ELR (cell line): ENCODE measurements around the gene CBFA2T3.
"Not testable (repeated sequence)": the region's sequence is repeated elsewhere in the genome, so short reads cannot be mapped to it uniquely, and the experiment has no call there.

Experiments
- DNase-seq: peaks from one replicate; pipeline ENCODE4 v3.0.0-alpha.2; 2015; ENCODE audit warnings: low read depth

The CBFA2T3 gene

DNA sequence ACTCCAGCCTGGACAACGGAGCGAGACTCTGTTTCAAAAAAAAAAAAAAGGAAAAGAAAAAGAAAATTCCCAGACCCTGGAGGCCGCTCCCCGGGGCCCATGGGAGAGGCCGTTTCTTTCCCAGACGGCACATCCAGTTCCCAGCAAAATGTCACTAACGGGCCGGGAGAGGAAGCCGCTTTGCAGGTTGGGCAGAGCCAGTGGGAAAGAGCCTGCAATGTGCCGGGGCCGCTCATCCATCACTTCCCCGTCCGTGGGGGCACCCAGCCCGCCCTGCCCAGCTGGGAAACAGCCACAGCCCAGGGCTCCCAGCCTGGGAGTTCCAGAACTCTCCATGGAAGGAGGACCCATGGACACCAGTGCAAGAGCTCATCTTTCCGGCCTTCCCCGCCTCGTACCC, 68.7 kb downstream of the CBFA2T3 start:
- DNase-seq, result no peak

GRCh38 chr16:88907768-88908167, 69.2 kb downstream of the CBFA2T3 start:
- peak; percentile 40 for DNase-seq

DNA sequence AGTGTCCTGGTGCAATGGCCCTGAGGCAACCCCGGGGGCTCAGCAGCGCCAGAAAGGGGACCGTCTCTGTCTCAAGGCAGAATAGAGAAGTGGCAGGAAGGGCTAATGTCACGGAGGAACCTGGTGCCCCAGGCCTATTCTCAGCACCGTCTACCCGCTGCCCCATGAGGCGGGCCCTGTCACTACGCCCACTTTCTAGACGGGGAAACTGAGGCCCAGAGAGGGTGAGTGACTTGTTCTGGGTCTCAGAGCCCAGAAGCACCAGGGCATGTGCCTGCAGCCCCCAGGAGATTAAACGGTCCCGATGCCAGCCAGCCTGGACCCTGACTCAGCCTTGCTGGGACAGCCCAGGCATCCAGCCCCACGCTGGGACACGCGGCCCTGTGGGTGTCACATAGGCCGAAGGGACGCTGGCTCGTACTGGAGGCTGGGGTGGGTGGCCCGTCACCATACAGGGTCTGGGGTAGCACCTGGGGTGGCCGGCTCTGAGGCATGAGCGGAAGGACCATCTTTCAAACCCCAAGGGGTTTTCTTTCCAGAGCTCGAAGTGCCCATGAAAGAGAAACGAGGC, 70.4 kb downstream of the CBFA2T3 start:
- no peak for DNase-seq

DNA sequence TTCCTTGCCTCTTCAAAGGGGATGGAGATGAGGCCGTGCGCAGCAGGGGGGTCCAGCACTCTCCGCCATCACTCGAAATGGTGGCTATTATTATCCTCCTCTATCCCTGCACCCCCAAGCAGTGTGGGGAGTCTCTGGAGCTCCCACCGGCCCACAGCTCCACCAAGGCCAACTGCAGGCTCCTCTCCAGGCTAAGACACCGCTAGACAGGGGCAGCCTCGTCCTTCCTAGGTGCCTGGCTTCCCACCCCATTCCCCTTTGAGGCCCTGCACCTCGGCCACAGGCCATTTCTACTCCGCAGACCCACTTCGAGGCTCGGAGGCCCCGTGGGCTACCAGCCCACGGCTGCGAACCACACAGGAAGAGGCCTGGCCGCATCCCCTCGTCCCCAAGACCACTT, 71.0 kb downstream of the CBFA2T3 start:
- DNase-seq, result no peak

DNA sequence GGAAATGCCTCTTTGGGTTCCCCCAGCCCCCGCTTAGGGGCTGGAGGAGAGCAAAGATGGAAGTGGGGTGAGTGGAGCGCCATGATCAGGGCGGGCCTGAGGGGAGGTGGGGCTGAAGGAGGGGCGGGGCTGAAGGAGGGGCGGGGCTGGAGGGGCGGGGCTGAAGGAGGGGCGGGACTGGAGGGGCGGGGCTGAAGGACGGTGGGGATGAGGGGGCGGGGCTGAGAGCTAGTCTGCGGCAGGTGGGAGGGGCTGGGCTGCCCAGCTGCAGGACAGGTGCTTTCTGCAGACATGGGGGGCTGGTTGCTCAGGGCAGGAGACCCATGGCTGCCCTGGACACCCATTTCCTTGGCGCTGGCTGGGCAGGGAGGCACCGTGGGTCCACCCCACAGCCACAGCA, 71.4 kb downstream of the CBFA2T3 start:
- DNase-seq, result peak; percentile 24

DNA sequence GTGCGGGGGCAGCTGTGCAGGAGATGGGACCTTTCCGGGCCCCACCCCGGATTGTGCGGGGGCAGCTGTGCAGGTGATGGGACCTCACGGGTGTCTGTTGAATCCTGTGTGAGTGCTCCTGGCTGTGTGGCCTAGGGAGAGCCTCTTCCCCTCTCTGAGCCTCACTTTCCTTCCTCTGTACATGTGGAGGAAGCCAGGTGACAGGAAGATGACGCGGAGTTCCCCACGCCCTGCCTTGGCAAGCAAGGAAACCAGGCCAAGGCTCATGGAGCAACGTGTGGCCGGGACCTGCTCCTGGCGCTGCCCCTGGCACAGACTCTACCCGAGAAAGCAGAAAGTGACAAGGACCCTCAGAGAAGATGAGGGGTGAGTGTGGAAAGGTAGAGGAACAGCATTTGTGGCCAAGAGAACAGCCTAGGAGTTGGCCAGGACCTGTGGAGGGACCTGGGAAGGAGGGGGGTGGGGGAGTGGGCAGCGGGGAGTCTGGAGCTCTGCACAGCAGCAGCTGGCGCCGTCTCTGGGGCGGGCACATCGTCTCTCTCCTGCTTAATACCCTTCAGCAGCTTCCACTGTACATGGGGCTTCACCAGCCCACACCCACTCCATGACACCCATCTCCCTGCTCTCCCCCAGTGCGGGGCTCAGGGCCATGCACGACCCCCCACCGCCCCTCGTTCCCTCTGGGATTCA, 72.2 kb downstream of the CBFA2T3 start:
- no peak for DNase-seq

DNA sequence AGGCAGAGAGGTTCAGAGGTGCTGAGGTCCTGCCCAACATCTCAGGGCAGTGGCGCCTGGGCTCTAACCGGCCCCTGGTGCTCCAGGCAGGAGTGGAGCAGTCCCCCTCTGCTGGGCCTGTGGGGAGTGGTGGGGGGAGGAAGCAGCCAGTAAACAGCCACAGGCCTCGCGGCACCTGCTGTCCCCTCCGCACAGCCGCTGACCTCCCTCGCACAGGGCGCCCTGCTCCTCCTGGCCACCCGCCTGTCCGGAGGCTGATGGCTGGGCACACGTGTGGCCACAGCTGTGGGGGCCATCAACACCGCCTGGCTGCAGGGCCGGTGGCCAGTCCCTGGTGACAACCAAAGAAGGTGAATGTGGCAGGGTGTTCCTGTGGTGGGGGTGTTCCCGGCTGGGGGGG, 73.7 kb downstream of the CBFA2T3 start:
- no peak for DNase-seq

DNA sequence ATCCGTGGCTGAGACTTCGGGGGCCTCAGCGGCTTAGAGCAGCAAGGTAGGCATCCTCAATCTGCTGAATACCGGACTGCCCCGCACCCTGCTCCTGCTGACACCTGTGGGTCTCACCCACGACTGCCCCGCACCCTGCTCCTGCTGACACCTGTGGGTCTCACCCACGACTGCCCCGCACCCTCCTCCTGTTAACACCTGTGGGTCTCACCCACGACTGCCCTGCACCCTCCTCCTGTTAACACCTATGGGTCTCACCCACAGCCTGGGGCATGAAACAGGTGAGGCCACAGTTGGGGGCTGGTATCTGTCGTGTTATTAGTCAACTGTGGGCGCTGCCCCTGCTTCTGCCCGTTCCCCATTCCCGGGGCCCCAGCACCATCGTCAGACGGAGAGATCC, 74.3 kb downstream of the CBFA2T3 start:
- no peak for DNase-seq

DNA sequence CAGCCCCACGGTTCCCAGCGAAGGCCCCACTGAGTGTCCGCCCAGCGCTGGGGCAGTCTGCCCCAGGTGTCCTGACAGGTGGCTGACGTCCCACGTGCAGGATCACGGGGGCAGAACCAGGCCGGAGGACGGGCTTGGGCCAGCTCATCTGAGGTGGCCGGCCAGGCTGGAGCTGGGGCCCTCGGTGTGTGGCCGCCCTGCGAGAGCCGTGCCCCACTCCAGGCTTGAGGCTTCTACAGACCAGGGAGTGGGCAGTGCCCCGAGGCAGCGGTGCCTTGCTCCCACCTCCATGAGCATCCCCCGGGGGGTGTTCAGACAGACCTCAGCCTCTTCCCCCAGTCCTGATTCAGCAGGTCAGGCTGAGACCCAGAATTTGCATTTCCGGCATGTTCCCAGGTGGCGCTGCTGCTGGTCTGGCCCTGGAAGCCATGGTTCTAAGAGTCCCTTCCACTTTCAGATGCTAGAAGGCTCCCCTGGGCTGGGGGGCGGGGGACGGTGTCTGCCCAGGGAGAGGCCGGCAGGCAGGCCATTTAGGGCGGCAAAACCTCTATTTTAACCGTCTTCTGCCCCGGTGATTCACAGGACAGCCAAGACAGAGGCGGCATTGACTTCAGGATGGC, 75.2 kb downstream of the CBFA2T3 start:
- DNase-seq, result no peak

- DNase-seq, result no peak
Observed at GRCh38 chr16:88900662-88901052, 76.3 kb downstream of the CBFA2T3 start.

DNA sequence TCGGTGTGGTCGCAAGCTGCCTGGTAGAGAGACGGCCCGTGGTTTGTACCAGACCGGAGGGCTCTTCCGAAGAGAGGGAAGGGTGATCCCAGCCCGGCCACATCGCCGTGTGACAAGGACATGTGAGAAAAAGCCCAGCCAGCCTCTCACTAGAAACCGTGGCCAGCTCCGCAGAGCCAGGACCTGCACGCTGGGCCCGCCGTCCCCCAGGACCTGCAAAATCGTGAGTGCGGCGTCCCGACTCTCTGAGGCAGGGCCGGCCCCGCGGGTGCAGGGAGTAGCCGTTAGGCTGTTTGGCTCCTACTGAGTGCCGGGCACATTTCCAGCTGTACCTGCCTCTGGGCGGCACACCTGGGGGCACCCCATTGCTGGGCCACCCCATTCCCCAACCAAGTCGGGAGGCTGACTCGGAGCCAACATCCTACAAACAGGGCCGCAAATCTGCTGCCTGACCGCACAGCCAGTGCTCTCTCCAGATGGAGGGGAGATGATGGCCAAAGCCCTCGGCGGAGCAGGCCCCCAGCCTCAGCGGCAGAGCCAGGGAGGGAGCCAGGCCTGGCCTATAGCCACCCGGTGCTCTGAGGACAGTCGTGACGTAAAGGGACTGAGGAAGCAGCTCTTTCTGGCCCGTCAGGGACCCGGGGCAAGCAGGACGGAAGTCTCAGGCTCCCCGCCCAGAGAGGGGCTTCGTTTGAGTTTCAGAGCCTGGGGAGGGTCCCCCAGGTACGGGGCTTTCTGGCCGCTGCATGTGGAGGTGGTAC, 76.9 kb downstream of the CBFA2T3 start:
- DNase-seq, result no peak

- DNase-seq, result no peak
Observed at GRCh38 chr16:88897696-88898425, 79.1 kb downstream of the CBFA2T3 start.

- no peak for DNase-seq
Observed at GRCh38 chr16:88896238-88897070, 80.6 kb downstream of the CBFA2T3 start.

DNA sequence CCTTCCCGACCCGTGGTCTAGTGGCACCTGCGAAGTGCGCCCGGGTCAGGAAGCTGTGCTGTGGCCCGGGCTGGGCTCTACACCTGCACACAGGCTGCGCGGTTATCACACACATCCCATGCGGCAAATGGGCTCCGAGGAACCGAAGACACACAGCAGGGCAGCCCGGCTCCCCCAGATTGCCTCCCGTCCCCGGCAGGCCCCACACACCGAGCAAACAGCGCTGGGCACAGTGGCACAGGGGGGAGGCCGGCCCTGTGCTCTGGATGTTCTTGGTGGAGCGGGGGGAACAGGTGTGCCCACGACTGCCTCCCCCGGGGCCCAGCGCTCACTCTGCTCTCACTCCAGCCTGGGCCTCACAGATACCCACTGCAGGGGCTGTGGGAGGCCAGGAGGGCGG, 81.7 kb downstream of the CBFA2T3 start:
- DNase-seq, result no peak

- no peak for DNase-seq
Observed at GRCh38 chr16:88894681-88895300, 82.2 kb downstream of the CBFA2T3 start.

GRCh38 chr16:88894266-88894665, 82.7 kb downstream of the CBFA2T3 start:
- DNase-seq, result not testable (repeated sequence)

- no peak for DNase-seq
Observed at GRCh38 chr16:88893127-88893968, 83.7 kb downstream of the CBFA2T3 start.

GRCh38 chr16:88892065-88892464, 84.9 kb downstream of the CBFA2T3 start:
- DNase-seq, result no peak

DNA sequence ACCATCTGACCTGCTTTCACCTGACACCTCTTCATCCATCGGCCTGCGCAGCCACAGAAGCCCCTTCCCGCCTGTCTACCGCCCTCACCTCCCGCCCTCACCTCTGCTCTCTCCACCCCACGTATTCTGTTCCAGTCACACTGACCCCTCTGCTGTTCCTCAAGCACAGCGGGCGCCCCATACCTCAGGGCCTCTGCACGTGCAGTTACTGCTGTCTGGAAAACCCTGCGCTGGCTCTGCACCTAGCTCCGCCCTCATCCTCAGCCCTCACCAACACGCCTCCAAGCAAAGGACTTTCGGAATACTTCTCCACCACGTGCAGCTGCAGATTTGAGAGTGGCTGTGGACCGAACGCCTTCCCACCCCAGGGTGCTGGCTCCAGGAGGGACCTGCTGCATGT, 85.9 kb downstream of the CBFA2T3 start:
- DNase-seq, result no peak
